ENCODE measurements around the gene SEPTIN12. TPM values are rescaled to one million over a fixed set of nuclear protein-coding genes. Genes with fewer than 3 reads are reported as not detected.

SEPTIN12 gene
- total RNA-seq, 4 donors from 2014 or later = 1.7 TPM; not detected in 3

GRCh38 chr16:4796982-4797804, 9.0 kb upstream of the SEPTIN12 start:
- no peaks in the 10 kb centered on the region for H3K27me3 ChIP-seq

GRCh38 chr16:4795828-4796572, 7.9 kb upstream of the SEPTIN12 start:
- DNase-seq (ENCODE audit: extremely low spot score) = no peak
- 93% methylated on average over 29 of the region's 30 CpGs for WGBS
- Histone ChIP-seq H3K27ac (replicated peaks in 1 of 4) (no peak overlapping the region), H3K4me3 (no peak overlapping the region), H3K36me3 (peaks cover 9 to 54% (median 41%) of the 10 kb centered on the region in 4 donors), H3K27me3 (no peaks in the 10 kb centered on the region), H3K4me1 (peaks cover 10 to 13% (median 11%) of the 10 kb centered on the region in 4 donors), H3K9me3 (no peaks in the 10 kb centered on the region)
- intact Hi-C loops (cut with DNase I) = no loop called here
- TF ChIP-seq POLR2AphosphoS5 (IDR thresholded peaks at IDR 0.05) = no peak
- TF ChIP-seq POLR2A (IDR thresholded peaks at IDR 0.05; ENCODE audit: low read depth) = no peak
- TF ChIP-seq, protein P1, sequence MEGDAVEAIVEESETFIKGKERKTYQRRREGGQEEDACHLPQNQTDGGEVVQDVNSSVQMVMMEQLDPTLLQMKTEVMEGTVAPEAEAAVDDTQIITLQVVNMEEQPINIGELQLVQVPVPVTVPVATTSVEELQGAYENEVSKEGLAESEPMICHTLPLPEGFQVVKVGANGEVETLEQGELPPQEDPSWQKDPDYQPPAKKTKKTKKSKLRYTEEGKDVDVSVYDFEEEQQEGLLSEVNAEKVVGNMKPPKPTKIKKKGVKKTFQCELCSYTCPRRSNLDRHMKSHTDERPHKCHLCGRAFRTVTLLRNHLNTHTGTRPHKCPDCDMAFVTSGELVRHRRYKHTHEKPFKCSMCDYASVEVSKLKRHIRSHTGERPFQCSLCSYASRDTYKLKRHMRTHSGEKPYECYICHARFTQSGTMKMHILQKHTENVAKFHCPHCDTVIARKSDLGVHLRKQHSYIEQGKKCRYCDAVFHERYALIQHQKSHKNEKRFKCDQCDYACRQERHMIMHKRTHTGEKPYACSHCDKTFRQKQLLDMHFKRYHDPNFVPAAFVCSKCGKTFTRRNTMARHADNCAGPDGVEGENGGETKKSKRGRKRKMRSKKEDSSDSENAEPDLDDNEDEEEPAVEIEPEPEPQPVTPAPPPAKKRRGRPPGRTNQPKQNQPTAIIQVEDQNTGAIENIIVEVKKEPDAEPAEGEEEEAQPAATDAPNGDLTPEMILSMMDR (IDR thresholded peaks at IDR 0.05) = no peak
- no peak for TF ChIP-seq EP300 (IDR thresholded peaks at IDR 0.05)

More at GRCh38 chr16:4796982-4797804, 9.0 kb upstream of the SEPTIN12 start:
- TF ChIP-seq, protein P1 (IDR thresholded peaks at IDR 0.05) = no peak
- TF ChIP-seq EP300 (IDR thresholded peaks at IDR 0.05) (no peak), POLR2A (IDR thresholded peaks at IDR 0.05; ENCODE audit: low read depth) (no peak), POLR2AphosphoS5 (IDR thresholded peaks at IDR 0.05) (no peak)
- 84% methylated on average over 14 of the region's 21 CpGs for WGBS
- Histone ChIP-seq H3K9me3 (no peaks in the 10 kb centered on the region), H3K27ac (replicated peaks in 1 of 4) (no peak overlapping the region), H3K4me3 (no peak overlapping the region), H3K36me3 (peaks cover 9 to 54% (median 41%) of the 10 kb centered on the region in 4 donors), H3K4me1 (peaks cover 19 to 22% (median 22%) of the 10 kb centered on the region in 4 donors)
- DNase-seq (ENCODE audit: extremely low spot score) = no peak
- intact Hi-C loops (cut with DNase I) = no loop called here

- no peaks in the 10 kb centered on the region for H3K9me3 ChIP-seq
- TF ChIP-seq EP300 (IDR thresholded peaks at IDR 0.05) = no peak
- no peak for TF ChIP-seq POLR2AphosphoS5 (IDR thresholded peaks at IDR 0.05)
- TF ChIP-seq POLR2A (IDR thresholded peaks at IDR 0.05; ENCODE audit: low read depth) = no peak
- TF ChIP-seq, protein P1 (IDR thresholded peaks at IDR 0.05) = no peak
- H3K4me3 ChIP-seq = no peak within 1 kb of the TSS
- no peaks in the 10 kb centered on the region for H3K27me3 ChIP-seq
- H3K27ac ChIP-seq (replicated peaks in 1 of 4) = no peak within 1 kb of the TSS
- H3K36me3 ChIP-seq = peaks cover 9 to 48% (median 40%) of the 10 kb centered on the region in 4 donors
- 60% methylated on average over 8 of the region's 14 CpGs for whole genome bisulfite sequencing
- intact Hi-C loops (cut with DNase I) = no loop called here
- DNase-seq (ENCODE audit: extremely low spot score) = no peak
- peaks cover 3 to 6% (median 5%) of the 10 kb centered on the region in 4 donors for H3K4me1 ChIP-seq
Observed at GRCh38 chr16:4795181-4795827, 7.2 kb upstream of the SEPTIN12 start, which contains the start of gene SMIM22. TSS of gene SMIM22 (plus strand) at chr16:4795369. CDS start at chr16:4795735, 366 bp downstream.

DNA sequence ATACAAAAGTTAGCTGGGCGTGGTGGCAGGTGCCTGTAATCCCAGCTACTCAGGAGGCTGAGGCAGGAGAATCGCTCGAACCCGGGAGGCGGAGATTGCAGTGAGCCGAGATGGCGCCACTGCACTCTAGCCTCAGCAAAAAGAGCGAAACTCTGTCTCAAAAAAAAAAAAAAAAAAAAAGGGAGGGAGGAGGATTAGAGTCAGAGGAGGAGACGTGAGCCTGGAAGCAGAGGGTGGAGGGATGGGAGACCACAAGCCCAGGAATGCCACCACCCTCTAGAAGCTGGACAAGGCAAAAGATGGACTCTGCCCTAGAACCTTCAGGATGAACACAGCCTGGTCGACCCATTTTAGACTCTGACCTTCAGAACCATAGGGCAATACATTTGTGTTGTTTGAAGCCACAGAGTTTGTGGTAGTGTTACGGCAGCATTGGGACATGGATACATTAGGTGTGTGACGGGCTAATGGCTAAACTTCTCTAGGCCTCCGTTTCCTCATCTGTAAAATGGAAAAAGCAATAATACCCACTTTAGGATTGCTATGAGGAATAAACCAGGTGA, 4.9 kb upstream of the SEPTIN12 start:
- TF ChIP-seq POLR2AphosphoS5 (IDR thresholded peaks at IDR 0.05) (no peak), EP300 (IDR thresholded peaks at IDR 0.05) (no peak), POLR2A (IDR thresholded peaks at IDR 0.05; ENCODE audit: low read depth) (no peak)
- TF ChIP-seq, protein P1 (IDR thresholded peaks at IDR 0.05) = no peak
- Histone ChIP-seq H3K9me3 (no peaks in the 10 kb centered on the region), H3K4me1 (no peaks in the 10 kb centered on the region), H3K27me3 (no peaks in the 10 kb centered on the region), H3K36me3 (peaks cover 9 to 25% (median 21%) of the 10 kb centered on the region in 4 donors), H3K27ac (replicated peaks in 1 of 4) (no peak overlapping the region), H3K4me3 (no peak overlapping the region)
- intact Hi-C loops (cut with DNase I) = no loop called here
- DNase-seq (ENCODE audit: extremely low spot score) = no peak
- WGBS = 80% methylated on average over 13 of the region's 13 CpGs

All from esophagus muscularis mucosa (tissue), 4 donors.